Right lobe of liver (tissue), 4 donors: ENCODE measurements around the gene KCNT2.

Experiments
- POLR2A ChIP-seq: fragments of 450-650 bp; IDR thresholded peaks from one replicate; pipeline ENCODE4 v1.6.1; 2017; ENCODE audit warnings: antibody characterized with exemption, mild to moderate bottlenecking
- TF ChIP-seq, protein P1 (sequence below), 4 donors: fragments of 200-600 bp in 3 of 4; fragments of 450-650 bp in 1 of 4; IDR thresholded peaks; one replicate each; pipeline versions ENCODE4 v1.5.1 to v1.8.0; 2016 to 2022; ENCODE audit warnings: antibody characterized with exemption in 4 of 4, mild to moderate bottlenecking in 2 of 4
- donor health status: DM: no; HTN: no; CAD: no.
- donor health status: DM: no; HTN: no; CAD: no.
- donor health status: DM: no; HTN: yes; CAD: no.

DNA sequence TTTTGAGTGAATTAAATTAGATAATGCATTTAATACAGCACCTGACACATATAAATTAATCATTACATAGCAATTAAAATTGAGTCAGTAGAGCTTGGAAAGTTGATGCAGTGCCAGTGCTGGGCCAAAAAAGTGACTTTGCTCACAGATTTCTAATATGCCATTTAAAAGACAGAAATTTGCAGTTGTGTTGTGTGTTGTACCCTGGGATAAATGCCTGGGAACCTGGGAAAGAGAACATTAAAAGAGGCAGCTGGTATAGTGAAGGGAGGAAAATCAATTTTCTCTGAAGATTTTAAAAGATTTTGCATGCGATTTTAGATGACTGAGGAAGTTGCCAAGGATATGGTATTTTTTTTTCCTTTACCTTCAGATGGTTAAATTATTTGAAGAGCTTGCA, 32.7 kb upstream of the KCNT2 start:
- TF ChIP-seq, protein P1, sequence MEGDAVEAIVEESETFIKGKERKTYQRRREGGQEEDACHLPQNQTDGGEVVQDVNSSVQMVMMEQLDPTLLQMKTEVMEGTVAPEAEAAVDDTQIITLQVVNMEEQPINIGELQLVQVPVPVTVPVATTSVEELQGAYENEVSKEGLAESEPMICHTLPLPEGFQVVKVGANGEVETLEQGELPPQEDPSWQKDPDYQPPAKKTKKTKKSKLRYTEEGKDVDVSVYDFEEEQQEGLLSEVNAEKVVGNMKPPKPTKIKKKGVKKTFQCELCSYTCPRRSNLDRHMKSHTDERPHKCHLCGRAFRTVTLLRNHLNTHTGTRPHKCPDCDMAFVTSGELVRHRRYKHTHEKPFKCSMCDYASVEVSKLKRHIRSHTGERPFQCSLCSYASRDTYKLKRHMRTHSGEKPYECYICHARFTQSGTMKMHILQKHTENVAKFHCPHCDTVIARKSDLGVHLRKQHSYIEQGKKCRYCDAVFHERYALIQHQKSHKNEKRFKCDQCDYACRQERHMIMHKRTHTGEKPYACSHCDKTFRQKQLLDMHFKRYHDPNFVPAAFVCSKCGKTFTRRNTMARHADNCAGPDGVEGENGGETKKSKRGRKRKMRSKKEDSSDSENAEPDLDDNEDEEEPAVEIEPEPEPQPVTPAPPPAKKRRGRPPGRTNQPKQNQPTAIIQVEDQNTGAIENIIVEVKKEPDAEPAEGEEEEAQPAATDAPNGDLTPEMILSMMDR (IDR thresholded peaks at IDR 0.05) = no peak
- no peak for TF ChIP-seq POLR2A
